ENCODE data around the gene GFPT1.
A peak's percentile ranks its signal among the peaks of the same experiment; 100 is the strongest.
"Not testable (repeated sequence)": the region's sequence is repeated elsewhere in the genome, so short reads cannot be mapped to it uniquely, and the experiment has no call there.

GFPT1 gene

GRCh38 chr2:69383176-69383812 is 3.7 kb downstream of the GFPT1 start:
- DNase-seq = no peak

GRCh38 chr2:69382547-69382946 is 4.5 kb downstream of the GFPT1 start:
- peak; percentile 8 for DNase-seq

- DNase-seq = peak; percentile 45
These were observed 5.7 kb downstream of the GFPT1 start for GRCh38 chr2:69381337-69381737.

GRCh38 chr2:69380072-69380917 is 6.7 kb downstream of the GFPT1 start:
- DNase-seq = peak; percentile 7

GRCh38 chr2:69376403-69376802 is 10.6 kb downstream of the GFPT1 start:
- no peak for DNase-seq

GRCh38 chr2:69375494-69376353 is 11.3 kb downstream of the GFPT1 start:
- peak; percentile 54 for DNase-seq

GRCh38 chr2:69372767-69373166 is 14.3 kb downstream of the GFPT1 start:
- no peak for DNase-seq

- no peak for DNase-seq
These were observed 17.2 kb downstream of the GFPT1 start for GRCh38 chr2:69369802-69370201.

- no peak for DNase-seq
These were observed 18.4 kb downstream of the GFPT1 start for GRCh38 chr2:69368588-69368987.

GRCh38 chr2:69359371-69359770 is 27.7 kb downstream of the GFPT1 start:
- DNase-seq = no peak

- no peak for DNase-seq
These were observed 28.1 kb downstream of the GFPT1 start for GRCh38 chr2:69358914-69359313.

- no peak for DNase-seq
These were observed 30.6 kb downstream of the GFPT1 start for GRCh38 chr2:69356471-69356870.

- not testable (repeated sequence) for DNase-seq
These were observed 32.1 kb downstream of the GFPT1 start for GRCh38 chr2:69354976-69355375.

GRCh38 chr2:69353360-69353759 is 33.7 kb downstream of the GFPT1 start:
- no peak for DNase-seq

GRCh38 chr2:69348781-69349180 is 38.2 kb downstream of the GFPT1 start:
- no peak for DNase-seq

GRCh38 chr2:69345434-69345833 is 41.6 kb downstream of the GFPT1 start:
- peak; percentile 24 for DNase-seq

GRCh38 chr2:69344305-69344704 is 42.7 kb downstream of the GFPT1 start:
- no peak for DNase-seq

GRCh38 chr2:69340101-69340775 is 46.8 kb downstream of the GFPT1 start:
- no peak for DNase-seq

GRCh38 chr2:69335311-69335710 is 51.7 kb downstream of the GFPT1 start:
- no peak for DNase-seq

- no peak for DNase-seq
These were observed 53.7 kb downstream of the GFPT1 start for GRCh38 chr2:69333352-69333751.

- no peak for DNase-seq
These were observed 56.2 kb downstream of the GFPT1 start for GRCh38 chr2:69330781-69331180.

GRCh38 chr2:69322631-69323030 is 64.4 kb downstream of the GFPT1 start:
- DNase-seq = no peak

GRCh38 chr2:69316550-69316949 is 70.5 kb downstream of the GFPT1 start:
- DNase-seq = no peak

All from activated CD4-positive, alpha-beta T cell treated with anti-CD3 and anti-CD28 coated beads, Interleukin-2, Interleukin-6, amounts not matched to agents 100 ng/mL and 50 ng/mL, durations not matched to agents 16 hours and 8 hours (primary cell).